HG03354 (cell line): ENCODE results near the gene AGPS.

Experiments used
- ATAC-seq: cut with Tn5 transposase; IDR thresholded peaks from one replicate; pipeline ENCODE4 v1.9.1; 2021; ENCODE audit warnings: mild to moderate bottlenecking; ENCODE audit not compliant: unreplicated experiment, poor library complexity, severe bottlenecking

AGPS gene

GRCh38 chr2:177380181-177380580 lies 12.4 kb upstream of the AGPS start:
- no peak for ATAC-seq

- ATAC-seq = no peak
Observed at GRCh38 chr2:177383935-177384334, 8.6 kb upstream of the AGPS start.

- no peak for ATAC-seq
Observed at GRCh38 chr2:177385151-177385550, 7.4 kb upstream of the AGPS start.

GRCh38 chr2:177391822-177392372 lies 676 bp upstream of the AGPS start:
- no peak for ATAC-seq

- ATAC-seq = no peak
Observed at GRCh38 chr2:177393203-177393755, 706 bp downstream of the AGPS start.

GRCh38 chr2:177393824-177394593 lies 1.4 kb downstream of the AGPS start:
- ATAC-seq = no peak

GRCh38 chr2:177394594-177394973 lies 2.0 kb downstream of the AGPS start:
- no peak for ATAC-seq

GRCh38 chr2:177395351-177396065 lies 2.9 kb downstream of the AGPS start:
- no peak for ATAC-seq

GRCh38 chr2:177396703-177397460 lies 4.3 kb downstream of the AGPS start:
- ATAC-seq = no peak

- no peak for ATAC-seq
Observed at GRCh38 chr2:177397481-177398289, 5.1 kb downstream of the AGPS start.

GRCh38 chr2:177398290-177398683 lies 5.7 kb downstream of the AGPS start:
- ATAC-seq = no peak

- ATAC-seq = no peak
Observed at GRCh38 chr2:177398791-177399190, 6.2 kb downstream of the AGPS start.

- ATAC-seq = no peak
Observed at GRCh38 chr2:177399376-177399775, 6.8 kb downstream of the AGPS start.

GRCh38 chr2:177400337-177400923 lies 7.9 kb downstream of the AGPS start:
- ATAC-seq = no peak

GRCh38 chr2:177402096-177402495 lies 9.5 kb downstream of the AGPS start:
- ATAC-seq = no peak

GRCh38 chr2:177403838-177404237 lies 11.3 kb downstream of the AGPS start:
- no peak for ATAC-seq

GRCh38 chr2:177404243-177404642 lies 11.7 kb downstream of the AGPS start:
- no peak for ATAC-seq

- no peak for ATAC-seq
Observed at GRCh38 chr2:177405029-177405692, 12.6 kb downstream of the AGPS start.
